Brain microvascular endothelial cell (primary cell): Measurements from ENCODE around the gene EIF4A3.

Source experiments
- DNase-seq: peaks from one replicate; pipeline ENCODE4 v3.0.0-alpha.2; 2020
- H3K27ac ChIP-seq: fragments of 250-450 bp; sonication (Bioruptor Pico); 2 replicates; pipeline ENCODE4 v1.5.1; 2020; ENCODE audit warnings: mild to moderate bottlenecking, moderate library complexity
- H3K27me3 ChIP-seq: fragments of 250-450 bp; sonication (Bioruptor Pico); replicated peaks from 2 replicates; pipeline ENCODE4 v1.5.1; 2020; ENCODE audit warnings: mild to moderate bottlenecking
- H3K36me3 ChIP-seq: fragments of 250-450 bp; sonication (Bioruptor Pico); replicated peaks from 2 replicates; pipeline ENCODE4 v1.5.1; 2020; ENCODE audit warnings: mild to moderate bottlenecking
- H3K4me3 ChIP-seq: 2 replicates; pipeline ENCODE4 v1.5.1; 2011; ENCODE audit warnings: low read depth, mild to moderate bottlenecking, control low read depth, low read length, moderate library complexity
- CTCF ChIP-seq: IDR thresholded peaks from 2 replicates; pipeline ENCODE4 v1.5.1; 2011; ENCODE audit warnings: low read depth, mild to moderate bottlenecking, moderate library complexity, low read length, control low read depth, inconsistent platforms; ENCODE audit errors: missing control alignments
- in situ Hi-C: cut with HindIII; loops from 2 replicates; pipeline ENCODE4 v1.10.0; 2017; ENCODE audit warnings: low sequenced_read_pairs, low pct_ligation_motif_present

Gene EIF4A3

GRCh38 chr17:80086081-80086480 is 60.8 kb downstream of the EIF4A3 start:
- Histone ChIP-seq H3K4me3 (no peak overlapping the region), H3K36me3 (no peaks in the 10 kb centered on the region), H3K27ac (no peak overlapping the region), H3K27me3 (no peaks in the 10 kb centered on the region)
- no peak for DNase-seq
- TF ChIP-seq CTCF = no peak
- in situ Hi-C loops = no loop called here

- no peak overlapping the region for H3K27ac ChIP-seq
- in situ Hi-C loops = no loop called here
- no peaks in the 10 kb centered on the region for H3K27me3 ChIP-seq
- no peak overlapping the region for H3K4me3 ChIP-seq
- DNase-seq = no peak
- no peak for TF ChIP-seq CTCF
- no peaks in the 10 kb centered on the region for H3K36me3 ChIP-seq
Observed at GRCh38 chr17:80084773-80085172, 62.2 kb downstream of the EIF4A3 start.
